ENCODE measurements around the gene RAB30. TPM values are rescaled to one million over a fixed set of nuclear protein-coding genes. Genes with fewer than 3 reads are reported as not detected.

RAB30 gene
- total RNA-seq, 1 donor from 2014 or later, result 18.6 TPM

DNA sequence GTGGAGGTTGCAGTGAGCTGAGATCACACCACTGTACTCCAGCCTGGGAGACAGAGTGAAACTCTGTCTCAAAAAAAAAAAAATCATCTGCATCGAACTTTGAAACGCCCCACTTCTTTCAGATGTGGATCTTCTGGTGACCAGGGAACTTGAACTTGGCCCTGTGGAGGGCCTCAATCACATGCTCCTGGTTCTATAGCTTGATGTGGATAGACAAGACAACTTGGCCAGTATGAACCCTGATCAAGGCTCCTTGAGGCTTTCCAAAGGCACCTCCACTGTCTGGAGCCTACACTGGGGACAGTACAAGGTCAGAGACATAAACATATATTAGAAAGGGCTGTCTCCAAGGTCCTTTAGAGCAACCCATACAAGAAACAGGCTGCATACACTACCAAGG lies 30.6 kb downstream of the RAB30 start:
- DNase-seq (ENCODE audit: extremely low read depth, low read depth, low spot score), result no peak

- DNase-seq (ENCODE audit: extremely low read depth, low read depth, low spot score), result no peak
These were observed 32.1 kb downstream of the RAB30 start for GRCh38 chr11:83039566-83039965.

DNA sequence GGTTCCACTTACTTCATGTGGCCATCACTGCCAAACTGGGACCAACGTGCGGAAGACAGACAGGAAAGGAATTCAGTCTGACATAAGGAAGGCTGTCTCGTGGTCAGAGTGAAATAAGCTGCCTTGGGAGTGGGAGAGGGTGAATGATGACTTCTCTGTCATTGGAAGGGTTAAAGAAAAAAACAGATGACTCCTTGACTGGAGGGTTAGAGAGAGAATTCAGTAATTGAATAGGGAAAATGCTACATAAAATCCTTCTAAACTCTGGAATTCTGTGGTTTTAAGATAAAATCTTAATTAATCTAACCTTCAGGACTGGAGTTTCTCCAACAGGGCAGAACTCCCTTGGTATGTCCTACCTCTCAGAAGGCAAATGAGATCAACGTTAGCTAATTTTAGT lies 33.8 kb downstream of the RAB30 start:
- DNase-seq (ENCODE audit: extremely low read depth, low read depth, low spot score), result no peak

DNA sequence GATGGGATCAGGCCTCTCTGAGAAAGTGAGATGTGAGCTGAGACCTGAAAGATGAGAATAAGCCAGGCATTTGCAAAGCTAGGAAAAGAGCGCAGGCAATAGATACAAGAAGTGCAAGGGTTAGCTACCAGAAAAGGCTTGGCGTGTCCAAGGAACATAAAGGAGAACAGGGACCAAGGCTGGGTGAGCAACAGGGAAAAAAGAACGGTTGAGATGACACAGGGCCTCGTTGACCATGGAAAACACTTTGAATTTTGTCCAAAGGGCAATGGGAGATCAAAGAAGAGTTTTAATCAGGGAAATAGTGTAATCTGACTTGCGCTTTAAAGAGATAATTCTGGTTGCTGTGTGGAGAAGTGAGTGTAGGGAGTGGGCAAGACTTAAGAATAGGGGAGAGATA lies 35.0 kb downstream of the RAB30 start:
- DNase-seq (ENCODE audit: extremely low read depth, low read depth, low spot score), result no peak

GRCh38 chr11:83035070-83035854 lies 36.4 kb downstream of the RAB30 start:
- DNase-seq (ENCODE audit: extremely low read depth, low read depth, low spot score), result no peak

DNA sequence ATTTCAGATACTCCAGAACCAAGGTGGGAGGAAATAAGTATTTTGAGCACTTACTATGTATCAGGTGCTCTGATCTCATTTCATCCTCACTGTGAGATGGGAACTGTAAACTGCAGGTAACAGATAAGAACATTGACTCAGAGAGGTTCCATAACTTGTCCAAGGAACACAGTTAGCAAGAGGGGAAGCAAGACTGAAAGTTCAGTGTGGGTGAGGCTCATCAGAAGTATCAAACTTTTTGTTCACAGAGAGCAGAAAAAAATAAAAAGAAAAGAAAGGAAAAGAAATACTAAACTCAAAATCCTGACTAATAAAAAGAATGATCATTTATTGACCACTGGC lies 37.1 kb downstream of the RAB30 start:
- no peak for DNase-seq (ENCODE audit: extremely low read depth, low read depth, low spot score)

GRCh38 chr11:83033972-83034672 lies 37.6 kb downstream of the RAB30 start:
- DNase-seq (ENCODE audit: extremely low read depth, low read depth, low spot score), result no peak

DNA sequence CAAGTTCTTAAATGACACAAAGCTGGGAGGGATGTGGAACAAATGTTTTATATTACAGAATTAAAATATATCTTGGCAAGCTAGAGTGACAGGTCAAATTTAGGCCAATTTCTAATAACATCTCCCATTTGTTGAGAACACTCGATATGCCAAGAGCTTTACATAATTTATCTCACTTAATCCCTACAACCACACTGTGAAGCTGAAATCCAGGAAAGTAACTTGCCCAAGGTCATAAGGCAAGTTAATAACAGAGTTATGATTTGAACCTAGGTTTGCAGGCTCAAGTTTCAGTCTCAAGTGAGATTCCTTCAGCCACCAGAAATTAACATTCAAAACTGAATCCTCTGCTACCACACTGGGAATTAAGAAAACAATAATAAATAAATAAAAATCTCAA lies 38.3 kb downstream of the RAB30 start:
- DNase-seq (ENCODE audit: extremely low read depth, low read depth, low spot score), result no peak

- DNase-seq (ENCODE audit: extremely low read depth, low read depth, low spot score), result no peak
These were observed 40.6 kb downstream of the RAB30 start for GRCh38 chr11:83031127-83031526.

- no peak for DNase-seq (ENCODE audit: extremely low read depth, low read depth, low spot score)
These were observed 43.9 kb downstream of the RAB30 start for GRCh38 chr11:83027794-83028193.

DNA sequence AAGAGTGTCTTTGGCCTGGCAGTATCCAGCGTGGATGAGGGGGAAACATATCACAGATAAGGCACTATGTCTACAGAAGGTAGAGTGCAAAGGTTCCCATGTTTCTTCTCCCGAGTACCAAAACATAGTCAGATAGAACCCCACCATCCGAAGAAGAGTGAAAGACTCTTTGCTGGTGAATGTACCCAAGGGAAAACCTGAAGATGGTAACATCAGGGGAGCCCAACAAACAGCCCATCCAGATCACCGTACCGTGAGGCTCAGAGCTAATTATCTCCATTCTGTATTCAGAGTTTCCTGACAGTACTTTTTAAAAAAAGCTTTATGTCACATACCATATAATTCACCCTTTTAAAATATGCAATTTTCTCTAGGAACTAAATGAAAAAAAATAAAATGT lies 44.4 kb downstream of the RAB30 start:
- no peak for DNase-seq (ENCODE audit: extremely low read depth, low read depth, low spot score)

DNA sequence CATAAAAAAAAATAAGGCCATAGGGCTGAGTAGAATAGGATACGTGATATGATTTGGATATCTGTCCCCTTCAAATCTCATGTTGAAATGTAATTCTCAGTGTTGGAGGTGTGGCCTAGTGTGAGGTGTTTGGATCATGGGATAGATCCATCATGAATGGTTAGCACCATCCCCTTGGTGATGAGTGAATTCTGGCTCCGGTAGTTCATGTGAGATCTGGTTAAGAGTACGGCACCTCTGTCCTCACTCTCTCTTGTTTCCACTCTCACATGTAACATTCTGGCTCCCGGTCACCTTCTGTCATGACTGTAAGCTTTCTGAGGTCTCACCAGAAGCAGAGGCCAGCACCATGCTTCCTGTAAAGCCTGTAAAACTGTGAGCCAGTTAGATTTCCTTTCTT lies 45.5 kb downstream of the RAB30 start:
- DNase-seq (ENCODE audit: extremely low read depth, low read depth, low spot score), result no peak

DNA sequence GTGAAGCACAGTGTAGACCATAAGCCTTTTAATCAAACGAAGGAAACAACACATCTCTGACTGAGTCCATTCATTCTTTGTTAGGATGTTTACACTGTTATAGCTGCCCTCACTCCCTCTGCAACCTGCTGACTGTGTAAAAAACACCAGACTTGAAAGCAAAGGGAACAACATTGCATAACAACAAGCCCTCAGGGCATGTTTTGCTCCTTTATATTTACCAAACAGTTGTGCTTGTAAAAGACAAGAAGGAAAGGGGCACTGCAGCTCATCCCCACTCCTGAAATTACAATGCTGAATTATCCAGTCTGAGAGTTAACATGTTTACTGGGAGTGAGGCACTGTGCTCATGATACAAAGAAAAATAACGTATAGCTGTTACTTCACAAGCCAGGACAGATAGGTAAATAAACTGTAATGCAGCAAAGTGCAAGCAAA lies 46.4 kb downstream of the RAB30 start:
- DNase-seq (ENCODE audit: extremely low read depth, low read depth, low spot score), result no peak

GRCh38 chr11:83024270-83024854 lies 47.3 kb downstream of the RAB30 start:
- no peak for DNase-seq (ENCODE audit: extremely low read depth, low read depth, low spot score)

DNA sequence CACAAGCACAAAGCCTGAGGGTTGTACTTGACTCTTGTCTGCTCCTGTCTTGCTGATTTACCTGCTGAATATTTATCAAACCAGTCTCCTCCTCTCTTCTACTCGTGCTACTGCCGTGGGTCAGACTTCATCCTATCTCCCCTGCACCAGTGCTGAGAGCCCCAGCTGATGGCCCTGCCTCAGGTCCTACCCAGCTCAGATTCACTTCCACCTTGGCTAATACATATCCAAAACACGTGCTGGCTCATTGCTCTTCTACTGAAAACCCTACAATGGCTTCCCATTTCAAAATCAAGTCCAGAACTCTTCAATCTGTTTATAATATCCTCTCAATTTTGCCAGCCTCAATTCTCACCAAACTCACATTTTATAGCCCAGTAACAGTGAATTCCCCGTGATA lies 48.3 kb downstream of the RAB30 start:
- DNase-seq (ENCODE audit: extremely low read depth, low read depth, low spot score), result no peak

DNA sequence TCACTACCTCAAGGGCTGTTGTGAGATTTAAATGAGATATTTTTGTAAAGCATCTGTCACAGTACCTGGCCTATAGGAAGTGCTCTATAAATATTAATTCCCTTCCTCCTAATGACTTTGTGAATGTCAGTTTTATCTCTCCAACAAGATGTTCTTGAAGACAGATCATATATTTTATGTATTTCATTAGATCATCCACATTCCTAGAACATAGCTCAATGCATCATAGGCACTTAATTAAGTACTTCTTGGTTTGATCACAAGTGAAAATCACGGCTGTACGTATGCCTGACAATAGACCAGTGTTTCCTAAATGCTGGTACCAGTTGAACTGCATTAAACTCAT lies 49.9 kb downstream of the RAB30 start:
- no peak for DNase-seq (ENCODE audit: extremely low read depth, low read depth, low spot score)

- no peak for DNase-seq (ENCODE audit: extremely low read depth, low read depth, low spot score)
These were observed 50.5 kb downstream of the RAB30 start for GRCh38 chr11:83020942-83021779.

- no peak for DNase-seq (ENCODE audit: extremely low read depth, low read depth, low spot score)
These were observed 51.7 kb downstream of the RAB30 start for GRCh38 chr11:83019888-83020579.

- no peak for DNase-seq (ENCODE audit: extremely low read depth, low read depth, low spot score)
These were observed 56.7 kb downstream of the RAB30 start for GRCh38 chr11:83014951-83015350.

- DNase-seq (ENCODE audit: extremely low read depth, low read depth, low spot score), result no peak
These were observed 59.3 kb downstream of the RAB30 start for GRCh38 chr11:83012168-83013067.

Data from glomerular endothelial cell (primary cell).